SK-N-SH (cell line): ENCODE measurements around the gene LCOR. TPM values are rescaled to one million over a fixed set of nuclear protein-coding genes. Genes with fewer than 3 reads are reported as not detected.

Experiments
- CTCF ChIA-PET: fragments of 300-600, 350-600 bp; formaldehyde crosslinking; extraction: SDS; loops from one replicate; lab custom pipeline; 2021; lab: Yijun Ruan, JAX
- POLR2A ChIA-PET: fragments of 350-600 bp; sonication (Branson Sonifier 250); formaldehyde crosslinking; extraction: SDS; loops from one replicate; lab custom pipeline; 2020; ENCODE audit warnings: antibody characterized with exemption, inconsistent platforms; lab: Yijun Ruan, JAX
- DNase-seq: peaks from one replicate; pipeline ENCODE4 v3.0.0; 2012
- H2AFZ ChIP-seq: fragments of 200-600 bp; sonication (generic); 2 replicates; pipeline ENCODE4 v1.8.1; 2016; ENCODE audit warnings: antibody characterized with exemption, mild to moderate bottlenecking, low read depth
- H3F3A ChIP-seq: fragments of 200-600 bp; sonication (generic); replicated peaks from 2 replicates; pipeline ENCODE3; 2016; ENCODE audit warnings: antibody characterized with exemption, mild to moderate bottlenecking; ENCODE audit not compliant: insufficient read depth
- H3K27ac ChIP-seq, 2 experiments: fragments of 200-500 bp in 1 of 2; fragments of 200-600 bp in 1 of 2; sonication (Bioruptor generic) in 1 of 2; sonication (generic), shearing (Covaris generic) in 1 of 2; 2 replicates each; pipeline versions ENCODE4 v1.5.1 to v1.6.1; 2014 to 2016; ENCODE audit warnings: low read depth in 2 of 2, inconsistent platforms in 1 of 2, low read length in 1 of 2, mild to moderate bottlenecking in 1 of 2, mixed read lengths in 1 of 2
- H3K27me3 ChIP-seq: fragments of 200-600 bp; sonication (generic), shearing (Covaris generic); 2 replicates; pipeline ENCODE4 v1.6.1; 2016; ENCODE audit warnings: mixed run types; ENCODE audit not compliant: insufficient read depth
- H3K36me3 ChIP-seq, 2 experiments: fragments of 200-500 bp in 1 of 2; fragments of 200-600 bp in 1 of 2; sonication (Bioruptor generic) in 1 of 2; sonication (generic) in 1 of 2; replicated peaks in 1 of 2; 2 replicates each; pipeline versions ENCODE3 to v1.5.1; 2014 to 2016; ENCODE audit warnings: low read length in 1 of 2, mild to moderate bottlenecking in 1 of 2; ENCODE audit not compliant: insufficient read depth in 2 of 2, control insufficient read depth in 1 of 2
- H3K4me1 ChIP-seq, 2 experiments: fragments of 200-500 bp in 1 of 2; fragments of 200-600 bp in 1 of 2; sonication (Bioruptor generic) in 1 of 2; sonication (generic), shearing (Covaris generic) in 1 of 2; 2 replicates each; pipeline versions ENCODE4 v1.5.1 to v1.6.1; 2014 to 2016; ENCODE audit warnings: low read depth in 1 of 2, low read length in 1 of 2, mixed run types in 1 of 2; ENCODE audit not compliant: insufficient read depth in 2 of 2, control insufficient read depth in 1 of 2
- H3K4me2 ChIP-seq: fragments of 200-600 bp; sonication (generic), shearing (Covaris generic); 2 replicates; pipeline ENCODE4 v1.6.1; 2017; ENCODE audit warnings: mixed run types
- H3K4me3 ChIP-seq, 2 experiments: fragments of 200-500 bp in 1 of 2; fragments of 200-600 bp in 1 of 2; sonication (Bioruptor generic) in 1 of 2; sonication (generic), shearing (Covaris generic) in 1 of 2; 2 replicates each; pipeline versions ENCODE4 v1.5.1 to v1.8.1; 2014 to 2016; ENCODE audit warnings: low read depth in 2 of 2, inconsistent platforms in 1 of 2, low read length in 1 of 2, mild to moderate bottlenecking in 1 of 2, mixed read lengths in 1 of 2, moderate library complexity in 1 of 2
- H3K79me2 ChIP-seq: fragments of 200-600 bp; sonication (generic); 2 replicates; pipeline ENCODE4 v1.8.1; 2017; ENCODE audit warnings: mild to moderate bottlenecking; ENCODE audit not compliant: insufficient read depth
- H3K9ac ChIP-seq: fragments of 200-600 bp; sonication (generic); 2 replicates; pipeline ENCODE4 v1.6.1; 2017; ENCODE audit warnings: mixed run types
- H3K9me2 ChIP-seq: fragments of 200-600 bp; sonication (generic); 2 replicates; pipeline ENCODE4 v1.6.1; 2017; ENCODE audit warnings: mixed run types
- H3K9me3 ChIP-seq: fragments of 200-600 bp; sonication (generic); 2 replicates; pipeline ENCODE4 v1.6.1; 2017; ENCODE audit warnings: mixed run types, mild to moderate bottlenecking, moderate library complexity
- H4K20me1 ChIP-seq: fragments of 200-600 bp; sonication (generic); 2 replicates; pipeline ENCODE4 v1.6.1; 2017; ENCODE audit warnings: mild to moderate bottlenecking, mixed run types; ENCODE audit not compliant: insufficient read depth
- EZH2phosphoT487 ChIP-seq: fragments of 200-600 bp; sonication (generic); IDR thresholded peaks from 2 replicates; pipeline ENCODE4 v1.6.1; 2017; ENCODE audit warnings: low read depth, mixed run types, mild to moderate bottlenecking, antibody characterized with exemption, moderate library complexity, borderline replicate concordance
- GABPA ChIP-seq: IDR thresholded peaks from 2 replicates; pipeline ENCODE4 v1.4.0; 2012; ENCODE audit warnings: low read depth, mild to moderate bottlenecking
- JUND ChIP-seq: IDR thresholded peaks from 2 replicates; pipeline ENCODE4 v1.4.0; 2012
- MXI1 ChIP-seq: IDR thresholded peaks from 2 replicates; pipeline ENCODE4 v1.6.1; 2012; ENCODE audit warnings: mild to moderate bottlenecking, low read depth, low read length, improper control_type of control experiment
- RCOR1 ChIP-seq: fragments of 150-350 bp; IDR thresholded peaks from 2 replicates; pipeline ENCODE4 v1.6.1; 2017; ENCODE audit warnings: antibody characterized with exemption, low read length
- RFX5 ChIP-seq: IDR thresholded peaks from 2 replicates; pipeline ENCODE4 v1.6.1; 2012; ENCODE audit warnings: mild to moderate bottlenecking, improper control_type of control experiment, low read length
- RXRA ChIP-seq: IDR thresholded peaks from 2 replicates; pipeline ENCODE4 v1.4.0; 2012; ENCODE audit warnings: low read depth, mild to moderate bottlenecking, borderline replicate concordance
- TCF12 ChIP-seq: IDR thresholded peaks from 2 replicates; pipeline ENCODE4 v1.4.0; 2012
- WGBS: methylation state at CpG from one replicate; pipeline ENCODE4 v1.1.6; 2017; ENCODE audit warnings: low lambda C conversion rate; 5-methylcytosine and 5-hydroxymethylcytosine counted together
- polyA plus RNA-seq, 3 experiments: library from polyadenylated mRNA; depleted of rRNA; stranded (reverse); fragments of >200 nt; gene quantifications; 2 replicates each; pipeline ENCODE4 v1.2.3, GENCODE V29; 2012
- TF ChIP-seq, protein P1 (sequence below): IDR thresholded peaks from 2 replicates; pipeline ENCODE4; 2012
- TF ChIP-seq, protein P2 (sequence below): fragments of 150-350 bp; IDR thresholded peaks from 2 replicates; pipeline ENCODE4 v1.6.1; 2016; ENCODE audit warnings: mild to moderate bottlenecking, low read depth, low read length
- TF ChIP-seq, protein P3 (sequence below): IDR thresholded peaks from 2 replicates; pipeline ENCODE4 v1.6.1; 2012; ENCODE audit warnings: mild to moderate bottlenecking, low read depth, low read length, moderate library complexity

Gene LCOR
- polyA plus RNA-seq, 1 of the 3 experiments (the other 2 are of a cell fraction), result 1.9 TPM

DNA sequence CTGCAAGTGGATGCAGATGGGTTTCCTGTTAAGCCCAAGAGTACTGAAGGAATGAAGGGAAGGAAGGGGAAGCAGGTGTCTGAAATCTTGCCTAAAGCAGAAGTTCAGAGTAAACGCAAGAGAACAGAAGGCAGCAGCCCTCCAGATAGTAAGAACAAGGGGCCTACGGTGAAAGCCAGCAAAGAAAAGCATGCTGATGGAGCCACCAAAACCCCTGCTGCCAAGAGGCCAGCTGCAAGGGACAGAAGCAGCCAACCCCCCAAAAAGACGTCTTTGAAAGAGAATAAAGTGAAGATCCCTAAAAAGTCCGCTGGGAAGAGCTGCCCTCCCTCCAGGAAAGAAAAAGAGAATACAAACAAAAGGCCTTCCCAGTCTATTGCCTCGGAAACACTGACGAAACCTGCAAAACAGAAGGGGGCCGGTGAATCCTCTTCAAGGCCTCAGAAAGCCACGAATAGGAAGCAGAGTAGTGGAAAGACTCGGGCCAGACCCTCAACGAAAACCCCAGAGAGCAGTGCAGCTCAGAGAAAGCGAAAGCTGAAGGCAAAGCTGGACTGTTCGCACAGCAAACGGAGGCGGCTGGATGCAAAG lies 152.5 kb downstream of the LCOR start:
- WGBS, result 93% methylated on average over 14 of the region's 14 CpGs
- Histone ChIP-seq H3K9me2 (no peaks in the 10 kb centered on the region), H3K9me3 (no peaks in the 10 kb centered on the region), H3K27me3 (no peaks in the 10 kb centered on the region), H3K79me2 (no peaks in the 10 kb centered on the region), H3F3A (no peaks in the 10 kb centered on the region), H3K4me3 (no peak overlapping the region), H3K36me3 (peaks cover 18 to 21% of the 10 kb centered on the region in 2 experiments), H4K20me1 (no peaks in the 10 kb centered on the region), H3K4me2 (no peak overlapping the region), H3K27ac (no peak overlapping the region), H3K4me1 (peaks cover 2 to 13% of the 10 kb centered on the region in 2 experiments; a peak in 3 of 4 replicates), H2AFZ (no peak overlapping the region), H3K9ac (no peak overlapping the region)
- DNase-seq, result no peak
- TF ChIP-seq, protein P1, sequence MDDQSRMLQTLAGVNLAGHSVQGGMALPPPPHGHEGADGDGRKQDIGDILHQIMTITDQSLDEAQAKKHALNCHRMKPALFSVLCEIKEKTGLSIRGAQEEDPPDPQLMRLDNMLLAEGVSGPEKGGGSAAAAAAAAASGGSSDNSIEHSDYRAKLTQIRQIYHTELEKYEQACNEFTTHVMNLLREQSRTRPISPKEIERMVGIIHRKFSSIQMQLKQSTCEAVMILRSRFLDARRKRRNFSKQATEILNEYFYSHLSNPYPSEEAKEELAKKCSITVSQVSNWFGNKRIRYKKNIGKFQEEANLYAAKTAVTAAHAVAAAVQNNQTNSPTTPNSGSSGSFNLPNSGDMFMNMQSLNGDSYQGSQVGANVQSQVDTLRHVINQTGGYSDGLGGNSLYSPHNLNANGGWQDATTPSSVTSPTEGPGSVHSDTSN, result no peak
- TF ChIP-seq RFX5, result no peak
- TF ChIP-seq RCOR1, result no peak
- no peak for TF ChIP-seq GABPA
- no peak for TF ChIP-seq TCF12
- no peak for TF ChIP-seq JUND
- TF ChIP-seq, protein P2, sequence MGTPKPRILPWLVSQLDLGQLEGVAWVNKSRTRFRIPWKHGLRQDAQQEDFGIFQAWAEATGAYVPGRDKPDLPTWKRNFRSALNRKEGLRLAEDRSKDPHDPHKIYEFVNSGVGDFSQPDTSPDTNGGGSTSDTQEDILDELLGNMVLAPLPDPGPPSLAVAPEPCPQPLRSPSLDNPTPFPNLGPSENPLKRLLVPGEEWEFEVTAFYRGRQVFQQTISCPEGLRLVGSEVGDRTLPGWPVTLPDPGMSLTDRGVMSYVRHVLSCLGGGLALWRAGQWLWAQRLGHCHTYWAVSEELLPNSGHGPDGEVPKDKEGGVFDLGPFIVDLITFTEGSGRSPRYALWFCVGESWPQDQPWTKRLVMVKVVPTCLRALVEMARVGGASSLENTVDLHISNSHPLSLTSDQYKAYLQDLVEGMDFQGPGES, result no peak
- TF ChIP-seq, protein P3, sequence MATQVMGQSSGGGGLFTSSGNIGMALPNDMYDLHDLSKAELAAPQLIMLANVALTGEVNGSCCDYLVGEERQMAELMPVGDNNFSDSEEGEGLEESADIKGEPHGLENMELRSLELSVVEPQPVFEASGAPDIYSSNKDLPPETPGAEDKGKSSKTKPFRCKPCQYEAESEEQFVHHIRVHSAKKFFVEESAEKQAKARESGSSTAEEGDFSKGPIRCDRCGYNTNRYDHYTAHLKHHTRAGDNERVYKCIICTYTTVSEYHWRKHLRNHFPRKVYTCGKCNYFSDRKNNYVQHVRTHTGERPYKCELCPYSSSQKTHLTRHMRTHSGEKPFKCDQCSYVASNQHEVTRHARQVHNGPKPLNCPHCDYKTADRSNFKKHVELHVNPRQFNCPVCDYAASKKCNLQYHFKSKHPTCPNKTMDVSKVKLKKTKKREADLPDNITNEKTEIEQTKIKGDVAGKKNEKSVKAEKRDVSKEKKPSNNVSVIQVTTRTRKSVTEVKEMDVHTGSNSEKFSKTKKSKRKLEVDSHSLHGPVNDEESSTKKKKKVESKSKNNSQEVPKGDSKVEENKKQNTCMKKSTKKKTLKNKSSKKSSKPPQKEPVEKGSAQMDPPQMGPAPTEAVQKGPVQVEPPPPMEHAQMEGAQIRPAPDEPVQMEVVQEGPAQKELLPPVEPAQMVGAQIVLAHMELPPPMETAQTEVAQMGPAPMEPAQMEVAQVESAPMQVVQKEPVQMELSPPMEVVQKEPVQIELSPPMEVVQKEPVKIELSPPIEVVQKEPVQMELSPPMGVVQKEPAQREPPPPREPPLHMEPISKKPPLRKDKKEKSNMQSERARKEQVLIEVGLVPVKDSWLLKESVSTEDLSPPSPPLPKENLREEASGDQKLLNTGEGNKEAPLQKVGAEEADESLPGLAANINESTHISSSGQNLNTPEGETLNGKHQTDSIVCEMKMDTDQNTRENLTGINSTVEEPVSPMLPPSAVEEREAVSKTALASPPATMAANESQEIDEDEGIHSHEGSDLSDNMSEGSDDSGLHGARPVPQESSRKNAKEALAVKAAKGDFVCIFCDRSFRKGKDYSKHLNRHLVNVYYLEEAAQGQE, result no peak
- TF ChIP-seq MXI1, result no peak
- TF ChIP-seq EZH2phosphoT487, result no peak
- TF ChIP-seq RXRA, result no peak
- CTCF ChIA-PET, result interaction anchor here (0.8 to 1.5 kb wide), 5 partner anchors 9 to 41 kb away, joined by 3 to 8 read pairs (median 3); no protein-coding TSS in a partner anchor
- POLR2A ChIA-PET, result no interaction called here
